BJ (cell line): ENCODE measurements around the gene NOC3L. TPM values are rescaled to one million over a fixed set of nuclear protein-coding genes. Genes with fewer than 3 reads are reported as not detected.
"Not testable (repeated sequence)": the region's sequence is repeated elsewhere in the genome, so short reads cannot be mapped to it uniquely, and the experiment has no call there.

Experiments used
- CTCF ChIA-PET: fragments of 350-600 bp; formaldehyde crosslinking; extraction: SDS; loops from one replicate; lab custom pipeline; 2021; ENCODE audit warnings: antibody characterized with exemption, inconsistent platforms; lab: Yijun Ruan, JAX
- POLR2A ChIA-PET: fragments of 300-600 bp; sonication (Branson Sonifier 250); formaldehyde crosslinking; extraction: SDS; loops from one replicate; lab custom pipeline; 2021; ENCODE audit warnings: antibody characterized with exemption; lab: Charles Lee
- DNase-seq: peaks from one replicate; pipeline ENCODE4 v3.0.0-alpha.2; 2011; ENCODE audit warnings: low read depth
- H3K27me3 ChIP-seq: 2 replicates; pipeline ENCODE4 v1.6.0; 2011; ENCODE audit warnings: low read length; ENCODE audit not compliant: control insufficient read depth, insufficient read depth
- H3K36me3 ChIP-seq: 2 replicates; pipeline ENCODE4 v1.5.1; 2011; ENCODE audit warnings: low read length; ENCODE audit not compliant: control insufficient read depth, insufficient read depth
- H3K4me3 ChIP-seq: 2 replicates; pipeline ENCODE4 v1.5.1; 2011; ENCODE audit warnings: low read depth, mild to moderate bottlenecking, control low read depth, low read length
- CTCF ChIP-seq: IDR thresholded peaks from 2 replicates; pipeline ENCODE4 v1.5.1; 2011; ENCODE audit warnings: low read depth, mild to moderate bottlenecking, control low read depth, inconsistent platforms, low read length, moderate library complexity; ENCODE audit not compliant: insufficient read depth
- polyA plus RNA-seq: library from polyadenylated mRNA; depleted of rRNA; stranded (reverse); fragments of >200 nt; gene quantifications from 2 replicates; pipeline ENCODE4 v1.2.3, GENCODE V29; 2011

The NOC3L gene
- polyA plus RNA-seq, 1 experiment: 5.6 TPM

GRCh38 chr10:94402204-94402842 is 39.6 kb upstream of the NOC3L start, which contains the start of gene TBC1D12:
TSS of gene TBC1D12 (plus strand) at chr10:94402541. CDS start at chr10:94402614, 73 bp downstream.
- POLR2A ChIA-PET: interaction anchor here (0.7 kb wide), 4 partner anchors 9 to 51 kb away, joined by 3 to 24 read pairs (median 6); no protein-coding TSS in a partner anchor
- DNase-seq: peak; percentile 84
- TF ChIP-seq CTCF: no peak
- Histone ChIP-seq H3K4me3 (peak within 1 kb of the TSS; percentile 81), H3K36me3 (no peaks in the 10 kb centered on the region), H3K27me3 (no peaks in the 10 kb centered on the region)
- CTCF ChIA-PET: interaction anchor here (0.7 to 1.7 kb wide), 6 partner anchors 9 to 40 kb away, joined by 3 to 10 read pairs (median 4); partner anchors contain the start of gene NOC3L

- Histone ChIP-seq H3K4me3 (no peak overlapping the region), H3K27me3 (no peaks in the 10 kb centered on the region), H3K36me3 (no peaks in the 10 kb centered on the region)
- ChIA-PET CTCF (no interaction called here), POLR2A (no interaction called here)
- no peak for DNase-seq
- TF ChIP-seq CTCF: no peak
These were observed 36.0 kb upstream of the NOC3L start for GRCh38 chr10:94398762-94399161.

GRCh38 chr10:94397549-94398370 is 35.0 kb upstream of the NOC3L start:
- Histone ChIP-seq H3K27me3 (no peaks in the 10 kb centered on the region), H3K4me3 (no peak overlapping the region), H3K36me3 (no peaks in the 10 kb centered on the region)
- no peak for DNase-seq
- no peak for TF ChIP-seq CTCF
- ChIA-PET CTCF (interaction anchor here (1.0 to 1.4 kb wide), 2 partner anchors 14 to 16 kb away, joined by 3 to 5 read pairs; no protein-coding TSS in a partner anchor), POLR2A (no interaction called here)

GRCh38 chr10:94392117-94392516 is 29.4 kb upstream of the NOC3L start:
- H3K36me3 ChIP-seq, H3K4me3 ChIP-seq, POLR2A ChIA-PET, DNase-seq, H3K27me3 ChIP-seq: not testable (repeated sequence)
- CTCF ChIA-PET: interaction anchor here (1.5 kb wide), 1 partner anchor 71 kb away, joined by 3 read pairs; no protein-coding TSS in a partner anchor

- H3K36me3 ChIP-seq, POLR2A ChIA-PET, H3K27me3 ChIP-seq, DNase-seq, H3K4me3 ChIP-seq, CTCF ChIA-PET: not testable (repeated sequence)
These were observed 23.0 kb upstream of the NOC3L start for GRCh38 chr10:94385733-94386132.

- Histone ChIP-seq H3K27me3 (no peaks in the 10 kb centered on the region), H3K4me3 (no peak overlapping the region), H3K36me3 (no peaks in the 10 kb centered on the region)
- TF ChIP-seq CTCF: no peak
- ChIA-PET POLR2A (no interaction called here), CTCF (interaction anchor here (1.2 kb wide), 1 partner anchor 20 kb away, joined by 4 read pairs; no protein-coding TSS in a partner anchor)
- DNase-seq: no peak
These were observed 20.8 kb upstream of the NOC3L start for GRCh38 chr10:94383530-94383929.
